ENCODE measurements around the gene STK10. TPM values are rescaled to one million over a fixed set of nuclear protein-coding genes. Genes with fewer than 3 reads are reported as not detected.
A peak's percentile ranks its signal among the peaks of the same experiment; 100 is the strongest.
"Not testable (repeated sequence)": the region's sequence is repeated elsewhere in the genome, so short reads cannot be mapped to it uniquely, and the experiment has no call there.

Gene STK10
- total and polyA plus RNA-seq, 9 of the 15 experiments (the other 6 are each of a cell fraction or from before 2014, with no cell fraction given), result 0.30 to 6.7 (median 2.4) TPM

GRCh38 chr5:172149481-172149880 lies 38.5 kb downstream of the STK10 start:
- H3K9me1 ChIP-seq (ENCODE audit: control insufficient read depth, insufficient read depth, low read length); FAIRE-seq; intact Hi-C loops (cut with micrococcal nuclease); H3K27me3 ChIP-seq (ENCODE audit: control insufficient read depth in 2 of 2, insufficient read depth in 2 of 2, low read length in 2 of 2); H3K9ac ChIP-seq (ENCODE audit: insufficient read depth in 1 of 2, low read depth in 2 of 2, low read length in 2 of 2); in situ Hi-C loops (cut with MboI); POLR2A ChIA-PET; CTCF ChIA-PET (ENCODE audit: low intra/inter-chr PET ratio); ATAC-seq; BruUV-seq (replicated peaks); H2AFZ ChIP-seq (ENCODE audit: low read depth, low read length); H3K27ac ChIP-seq (ENCODE audit: extremely low read depth, low read depth, low read length); H3K4me3 ChIP-seq; H3K9me3 ChIP-seq (replicated peaks; ENCODE audit: control insufficient read depth, insufficient read depth, low read depth, low read length); H4K20me1 ChIP-seq (replicated peaks; ENCODE audit: control insufficient read depth, insufficient read depth, low read length); H3K79me2 ChIP-seq (ENCODE audit: control insufficient read depth, insufficient read depth, low read length); H3K4me2 ChIP-seq (ENCODE audit: insufficient read depth, low read length); H3K36me3 ChIP-seq (ENCODE audit: control insufficient read depth, insufficient read depth, low read length): not testable (repeated sequence)
- peaks cover 26 to 33% of the 10 kb centered on the region in 2 experiments; a peak in 4 of 5 replicates for H3K4me1 ChIP-seq (replicated peaks in 1 of 2; ENCODE audit: control insufficient read depth in 2 of 2, insufficient read depth in 2 of 2, low read length in 2 of 2)
- DNase-seq (ENCODE audit: extremely low read depth in 1 of 4, low spot score in 3 of 4), result peak in 1 of 4 experiments; percentile 2
- 77% methylated on average over 8 of the region's 11 CpGs for WGBS (ENCODE audit: insufficient coverage, low coverage, missing lambda C conversion rate)

GRCh38 chr5:172149073-172149472 lies 39.0 kb downstream of the STK10 start:
- in situ Hi-C loops (cut with MboI), result no loop called here
- TF ChIP-seq POLR2AphosphoS5 (IDR thresholded peaks at IDR 0.05; ENCODE audit: control insufficient read depth, insufficient read depth, low read depth, low read length) (no peak), ZNF76 (CRISPR knock-in tag; IDR thresholded peaks at IDR 0.05; ENCODE audit: borderline replicate concordance) (no peak), ZNF830 (CRISPR knock-in tag; IDR thresholded peaks at IDR 0.05) (no peak), TCFL5 (CRISPR knock-in tag; conservative IDR thresholded peaks at IDR 0.05) (no peak), SOX6 (IDR thresholded peaks at IDR 0.05) (no peak), HSF4 (CRISPR knock-in tag; IDR thresholded peaks at IDR 0.05; ENCODE audit: borderline replicate concordance) (no peak), NCOA1 (IDR thresholded peaks at IDR 0.05; ENCODE audit: low read depth) (no peak), XRCC3 (IDR thresholded peaks at IDR 0.05) (no peak), RFX1 (IDR thresholded peaks at IDR 0.05) (no peak), FOXP1 (CRISPR knock-in tag; IDR thresholded peaks at IDR 0.05) (no peak), BRF2 (IDR thresholded peaks at IDR 0.05; ENCODE audit: borderline replicate concordance, insufficient read depth, insufficient read length) (no peak), HOMEZ (CRISPR knock-in tag; IDR thresholded peaks at IDR 0.05) (no peak), CHD2 (IDR thresholded peaks at IDR 0.05; ENCODE audit: low read depth, low read length) (no peak), SRSF9 (IDR thresholded peaks at IDR 0.05; ENCODE audit: borderline replicate concordance, low read depth, low read length) (no peak)
- H3K4me2 ChIP-seq (ENCODE audit: insufficient read depth, low read length), result no peak overlapping the region
- intact Hi-C loops (cut with micrococcal nuclease), result no loop called here
- no peak for FAIRE-seq
- POLR2A ChIA-PET, result interaction anchor here (0.6 to 0.7 kb wide), 2 partner anchors 18 to 956 kb away, joined by 3 read pairs; no protein-coding TSS in a partner anchor
- no peak overlapping the region for H2AFZ ChIP-seq (ENCODE audit: low read depth, low read length)
- no peak overlapping the region for H3K4me3 ChIP-seq
- H4K20me1 ChIP-seq (replicated peaks; ENCODE audit: control insufficient read depth, insufficient read depth, low read length), result no peaks in the 10 kb centered on the region
- H3K9me1 ChIP-seq (ENCODE audit: control insufficient read depth, insufficient read depth, low read length), result no peaks in the 10 kb centered on the region
- WGBS (ENCODE audit: insufficient coverage, low coverage, missing lambda C conversion rate), result 91% methylated on average over 3 of the region's 3 CpGs
- no peaks in the 10 kb centered on the region for H3K79me2 ChIP-seq (ENCODE audit: control insufficient read depth, insufficient read depth, low read length)
- no peak for ATAC-seq
- H3K27me3 ChIP-seq (ENCODE audit: control insufficient read depth in 2 of 2, insufficient read depth in 2 of 2, low read length in 2 of 2), result no peaks in the 10 kb centered on the region
- CTCF ChIA-PET (ENCODE audit: low intra/inter-chr PET ratio), result no interaction called here
- no TSS peak for BruUV-seq (replicated peaks)
- H3K4me1 ChIP-seq (replicated peaks in 1 of 2; ENCODE audit: control insufficient read depth in 2 of 2, insufficient read depth in 2 of 2, low read length in 2 of 2), result peaks cover 30 to 37% of the 10 kb centered on the region in 2 experiments; a peak in 4 of 5 replicates
- no peak overlapping the region for H3K9ac ChIP-seq (ENCODE audit: insufficient read depth in 1 of 2, low read depth in 2 of 2, low read length in 2 of 2)
- H3K36me3 ChIP-seq (ENCODE audit: control insufficient read depth, insufficient read depth, low read length), result no peaks in the 10 kb centered on the region; the same call in 2 of the 3 replicates
- no peak overlapping the region for H3K27ac ChIP-seq (ENCODE audit: extremely low read depth, low read depth, low read length)
- H3K9me3 ChIP-seq (replicated peaks; ENCODE audit: control insufficient read depth, insufficient read depth, low read depth, low read length), result no peaks in the 10 kb centered on the region
- peak in 1 of 4 experiments; percentile 4 for DNase-seq (ENCODE audit: extremely low read depth in 1 of 4, low spot score in 3 of 4)
